Measurements from ENCODE around the gene GRID2.
"Not testable (repeated sequence)": the region's sequence is repeated elsewhere in the genome, so short reads cannot be mapped to it uniquely, and the experiment has no call there.

The GRID2 gene

GRCh38 chr4:92444143-92444843 is 140.5 kb downstream of the GRID2 start:
- not testable (repeated sequence) for DNase-seq

- no peak for DNase-seq
Observed at GRCh38 chr4:92445127-92445526, 141.4 kb downstream of the GRID2 start.

GRCh38 chr4:92447255-92447905 is 143.6 kb downstream of the GRID2 start:
- no peak for DNase-seq

- DNase-seq = not testable (repeated sequence)
Observed at GRCh38 chr4:92448176-92448575, 144.4 kb downstream of the GRID2 start.

GRCh38 chr4:92450694-92451093 is 146.9 kb downstream of the GRID2 start:
- no peak for DNase-seq

- DNase-seq = no peak
Observed at GRCh38 chr4:92451782-92452181, 148.0 kb downstream of the GRID2 start.

GRCh38 chr4:92452383-92452782 is 148.6 kb downstream of the GRID2 start:
- not testable (repeated sequence) for DNase-seq

- no peak for DNase-seq
Observed at GRCh38 chr4:92455329-92455839, 151.6 kb downstream of the GRID2 start.

- no peak for DNase-seq
Observed at GRCh38 chr4:92455951-92456350, 152.2 kb downstream of the GRID2 start.

GRCh38 chr4:92461732-92462131 is 158.0 kb downstream of the GRID2 start:
- DNase-seq = no peak

- no peak for DNase-seq
Observed at GRCh38 chr4:92477298-92477697, 173.5 kb downstream of the GRID2 start.

GRCh38 chr4:92483341-92483740 is 179.6 kb downstream of the GRID2 start:
- no peak for DNase-seq

GRCh38 chr4:92488496-92488895 is 184.7 kb downstream of the GRID2 start:
- DNase-seq = no peak

- no peak for DNase-seq
Observed at GRCh38 chr4:92497141-92497540, 193.4 kb downstream of the GRID2 start.

GRCh38 chr4:92501456-92501855 is 197.7 kb downstream of the GRID2 start:
- no peak for DNase-seq

- no peak for DNase-seq
Observed at GRCh38 chr4:92506933-92507332, 203.2 kb downstream of the GRID2 start.

GRCh38 chr4:92514627-92515026 is 210.9 kb downstream of the GRID2 start:
- no peak for DNase-seq

GRCh38 chr4:92516450-92516849 is 212.7 kb downstream of the GRID2 start:
- DNase-seq = no peak

- DNase-seq = no peak
Observed at GRCh38 chr4:92519727-92520126, 216.0 kb downstream of the GRID2 start.

GRCh38 chr4:92520563-92520962 is 216.8 kb downstream of the GRID2 start:
- no peak for DNase-seq

- DNase-seq = no peak
Observed at GRCh38 chr4:92521941-92522340, 218.2 kb downstream of the GRID2 start.

- no peak for DNase-seq
Observed at GRCh38 chr4:92522356-92522755, 218.6 kb downstream of the GRID2 start.

- no peak for DNase-seq
Observed at GRCh38 chr4:92524131-92524530, 220.4 kb downstream of the GRID2 start.

- DNase-seq = no peak
Observed at GRCh38 chr4:92528541-92528940, 224.8 kb downstream of the GRID2 start.

- DNase-seq = no peak
Observed at GRCh38 chr4:92529510-92529909, 225.7 kb downstream of the GRID2 start.

Measured in KG1 (cell line).